ENCODE results near the gene CTSZ. TPM values are rescaled to one million over a fixed set of nuclear protein-coding genes. Genes with fewer than 3 reads are reported as not detected.

The CTSZ gene
- total and polyA plus RNA-seq, 2 of the 4 experiments (the other 2 are of a cell fraction): 46.1 to 88.5 TPM

DNA sequence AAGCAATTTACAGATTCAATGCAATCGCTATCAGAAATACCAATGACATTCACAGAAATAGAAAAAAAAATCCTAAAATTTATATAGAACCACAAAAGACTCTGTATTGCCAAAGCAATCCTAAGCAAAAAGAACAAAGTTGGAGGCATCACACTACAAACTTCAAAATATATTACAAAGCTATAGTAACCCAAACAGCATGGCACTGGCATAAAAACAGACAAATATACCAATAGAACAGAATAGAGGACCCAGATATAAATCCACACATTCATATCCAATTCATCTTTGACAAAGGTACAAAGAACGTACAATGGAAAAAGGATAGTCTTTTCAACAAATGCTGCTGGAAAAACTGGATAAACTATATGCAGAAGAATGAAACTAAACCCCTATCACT lies 37.6 kb downstream of the CTSZ start:
- Histone ChIP-seq H3K4ac (ENCODE audit: low read depth, low read length) (no peak overlapping the region), H2AK5ac (ENCODE audit: low read depth, low read length) (no peak overlapping the region), H2AFZ (replicated peaks; ENCODE audit: low read length, poor library complexity) (no peak overlapping the region), H2BK5ac (ENCODE audit: low read depth, low read length, poor library complexity, severe bottlenecking) (no peak overlapping the region), H4K5ac (ENCODE audit: low read depth, low read length) (no peak overlapping the region), H3K4me1 (ENCODE audit: control insufficient read depth, insufficient read depth, low read length) (no peaks in the 10 kb centered on the region), H3K23ac (ENCODE audit: low read depth, low read length) (no peak overlapping the region), H3K27me3 (ENCODE audit: control insufficient read depth, insufficient read depth, low read length) (peaks cover 13% of the 10 kb centered on the region), H3K4me3 (ENCODE audit: insufficient read depth, low read depth, low read length) (no peak overlapping the region), H3K9me3 (ENCODE audit: control insufficient read depth, insufficient read depth, low read length) (peaks cover 2% of the 10 kb centered on the region; the same call in 1 of the 2 replicates), H3K9me1 (ENCODE audit: insufficient read depth, low read length) (no peaks in the 10 kb centered on the region), H3K79me1 (ENCODE audit: low read depth in 1 of 2, low read length in 2 of 2) (no peaks in the 10 kb centered on the region), H3K14ac (replicated peaks; ENCODE audit: low read depth, low read length) (no peak overlapping the region), H3K27ac (ENCODE audit: insufficient read depth, low read length) (no peak overlapping the region), H4K8ac (ENCODE audit: low read depth in 2 of 2, low read length in 2 of 2) (no peak overlapping the region), H3K9ac (ENCODE audit: low read depth, low read length) (no peak overlapping the region), H3K56ac (ENCODE audit: extremely low read depth, insufficient read depth, low read length) (no peak overlapping the region), H3K4me2 (ENCODE audit: low read depth, low read length) (no peak overlapping the region), H3K36me3 (ENCODE audit: control insufficient read depth, insufficient read depth, low read length) (no peaks in the 10 kb centered on the region), H3K18ac (ENCODE audit: low read depth, low read length) (no peak overlapping the region), H2BK15ac (ENCODE audit: low read depth, low read length) (no peak overlapping the region), H2AK9ac (replicated peaks; ENCODE audit: low read depth, low read length, poor library complexity) (no peak overlapping the region), H2BK20ac (ENCODE audit: low read depth, low read length) (no peak overlapping the region), H4K20me1 (ENCODE audit: insufficient read depth, low read length) (no peaks in the 10 kb centered on the region), H4K91ac (ENCODE audit: insufficient read depth, low read depth, low read length) (no peak overlapping the region), H2BK120ac (ENCODE audit: low read depth, low read length) (no peak overlapping the region)
- ChIA-PET POLR2A (ENCODE audit: unreplicated experiment) (no interaction called here), CTCF (no interaction called here)
- intact Hi-C loops (cut with micrococcal nuclease) (no loop called here), dilution Hi-C loops (cut with HindIII; ENCODE audit: low sequenced_read_pairs, unreplicated experiment) (no loop called here), in situ Hi-C loops (cut with MboI; ENCODE audit: low sequenced_read_pairs) (no loop called here)
- DNase-seq (no peak), ATAC-seq (ENCODE audit: low read depth) (no peak)
- WGBS, 2 experiments (ENCODE audit: extremely low coverage in 2 of 2, insufficient read length in 1 of 2): no CpG with 5 or more reads among the region's 2 CpGs
- no TSS peak for BruUV-seq (replicated peaks)
- TF ChIP-seq SMC3 (IDR thresholded peaks at IDR 0.05; ENCODE audit: low read depth, low read length) (no peak), RCOR1 (IDR thresholded peaks at IDR 0.05; ENCODE audit: insufficient replicate concordance, low read length) (no peak), CHD1 (IDR thresholded peaks at IDR 0.05; ENCODE audit: low read depth, low read length) (no peak), BHLHE40 (IDR thresholded peaks at IDR 0.05; ENCODE audit: low read depth, low read length) (no peak), MAFK (IDR thresholded peaks at IDR 0.05; ENCODE audit: low read depth, low read length) (no peak), CTCF (conservative IDR thresholded peaks at IDR 0.05; ENCODE audit: low read depth, low read length) (no peak), RFX5 (IDR thresholded peaks at IDR 0.05; ENCODE audit: low read depth, low read length) (no peak), CEBPB (IDR thresholded peaks at IDR 0.05; ENCODE audit: low read depth, low read length) (no peak), USF2 (IDR thresholded peaks at IDR 0.05; ENCODE audit: low read depth, low read length) (no peak), MXI1 (IDR thresholded peaks at IDR 0.05; ENCODE audit: borderline replicate concordance, low read depth, low read length) (no peak), FOS (IDR thresholded peaks at IDR 0.05; ENCODE audit: low read depth, low read length) (no peak), POLR2A (IDR thresholded peaks at IDR 0.05; ENCODE audit: low read depth, low read length) (no peak), MAZ (IDR thresholded peaks at IDR 0.05; ENCODE audit: borderline replicate concordance, low read depth, low read length) (no peak), NFE2L2 (IDR thresholded peaks at IDR 0.05; ENCODE audit: low read depth, low read length) (no peak), RAD21 (IDR thresholded peaks at IDR 0.05; ENCODE audit: low read length) (no peak)
- TF ChIP-seq, protein P1, sequence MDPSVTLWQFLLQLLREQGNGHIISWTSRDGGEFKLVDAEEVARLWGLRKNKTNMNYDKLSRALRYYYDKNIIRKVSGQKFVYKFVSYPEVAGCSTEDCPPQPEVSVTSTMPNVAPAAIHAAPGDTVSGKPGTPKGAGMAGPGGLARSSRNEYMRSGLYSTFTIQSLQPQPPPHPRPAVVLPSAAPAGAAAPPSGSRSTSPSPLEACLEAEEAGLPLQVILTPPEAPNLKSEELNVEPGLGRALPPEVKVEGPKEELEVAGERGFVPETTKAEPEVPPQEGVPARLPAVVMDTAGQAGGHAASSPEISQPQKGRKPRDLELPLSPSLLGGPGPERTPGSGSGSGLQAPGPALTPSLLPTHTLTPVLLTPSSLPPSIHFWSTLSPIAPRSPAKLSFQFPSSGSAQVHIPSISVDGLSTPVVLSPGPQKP (IDR thresholded peaks at IDR 0.05; ENCODE audit: borderline replicate concordance, low read depth, low read length): no peak

Measured in IMR-90 (cell line).